HCT116 (cell line): ENCODE data around the gene ATG14. TPM values are rescaled to one million over a fixed set of nuclear protein-coding genes. Genes with fewer than 3 reads are reported as not detected.

Experiments
- ATAC-seq: fragments of 200-7000 bp; cut with Tn5 transposase; 2 replicates; pipeline ENCODE4 v1.9.1; 2020; ENCODE audit warnings: mild to moderate bottlenecking, moderate library complexity
- BruUV-seq: library from RNA; stranded (reverse); fragments of 400-500 nt; replicated peaks from 2 replicates; lab custom pipeline; 2021; lab: Mats Ljungman, UMichigan
- CTCF ChIA-PET: fragments of 300-600 bp; sonication (Branson Sonifier 250); formaldehyde crosslinking; loops from one replicate; lab custom pipeline; 2021; ENCODE audit warnings: antibody characterized with exemption; lab: Charles Lee
- POLR2A ChIA-PET: fragments of 300-600, 350-600 bp; sonication (Branson Sonifier 250); formaldehyde crosslinking; loops from one replicate; lab custom pipeline; 2021; ENCODE audit warnings: antibody characterized with exemption; lab: Charles Lee
- RAD21 ChIA-PET, 2 experiments: fragments of 300-600 bp; sonication (Branson Sonifier 250); formaldehyde crosslinking; loops; one replicate each; lab custom pipeline; 2023; ENCODE audit warnings: low total read pairs in 2 of 2; ENCODE audit not compliant: uncharacterized antibody in 2 of 2, unreplicated experiment in 2 of 2, low non-redundant PET in 1 of 2; lab: Charles Lee
- DNase-seq: peaks from one replicate; pipeline ENCODE4 v3.0.0-alpha.2; 2010; ENCODE audit warnings: low read depth, low spot score
- H2AFZ ChIP-seq: fragments of 200-600 bp; shearing (Covaris generic), sonication (generic); 2 replicates; pipeline ENCODE4 v1.6.1; 2017; ENCODE audit warnings: low read depth, mixed run types, mixed read lengths, antibody characterized with exemption, low read length; ENCODE audit not compliant: poor library complexity, severe bottlenecking
- H3K27ac ChIP-seq: 2 replicates; pipeline ENCODE4 v1.5.1; 2012; ENCODE audit warnings: low read depth, low read length
- H3K27me3 ChIP-seq: fragments of 200-600 bp; sonication (generic); 2 replicates; pipeline ENCODE4 v1.6.1; 2016; ENCODE audit warnings: mixed run types, low read length, mixed read lengths; ENCODE audit not compliant: insufficient read depth
- H3K36me3 ChIP-seq, 2 experiments: fragments of 200-500 bp in 1 of 2; fragments of 200-600 bp in 1 of 2; sonication (Bioruptor generic) in 1 of 2; sonication (generic) in 1 of 2; 2 replicates each; pipeline versions ENCODE4 v1.5.1 to v1.6.1; 2014 to 2016; ENCODE audit warnings: low read length in 2 of 2, inconsistent platforms in 1 of 2, mixed read lengths in 1 of 2, mixed run types in 1 of 2; ENCODE audit not compliant: insufficient read depth in 2 of 2, control insufficient read depth in 1 of 2
- H3K4me1 ChIP-seq, 2 experiments: fragments of 200-600 bp in 1 of 2; sonication (generic) in 1 of 2; 2 replicates each; pipeline versions ENCODE4 v1.5.1 to v1.6.1; 2012 to 2017; ENCODE audit warnings: low read length in 2 of 2, inconsistent platforms in 1 of 2, mild to moderate bottlenecking in 1 of 2, mixed read lengths in 1 of 2, mixed run types in 1 of 2, moderate library complexity in 1 of 2; ENCODE audit not compliant: insufficient read depth in 2 of 2, control insufficient read depth in 1 of 2
- H3K4me2 ChIP-seq: fragments of 200-600 bp; sonication (generic); 2 replicates; pipeline ENCODE4 v1.6.1; 2017; ENCODE audit warnings: mixed run types, low read length, mixed read lengths
- H3K4me3 ChIP-seq, 2 experiments: fragments of 200-600 bp in 1 of 2; sonication (generic) in 1 of 2; replicated peaks in 1 of 2; 2 replicates each; pipeline ENCODE4 v1.5.1; 2011 to 2016; ENCODE audit warnings: low read length in 2 of 2, control low read depth in 1 of 2, low read depth in 1 of 2, mild to moderate bottlenecking in 1 of 2, mixed read lengths in 1 of 2, mixed run types in 1 of 2
- H3K79me2 ChIP-seq: fragments of 200-600 bp; sonication (generic); 2 replicates; pipeline ENCODE4 v1.6.1; 2017; ENCODE audit warnings: mild to moderate bottlenecking, mixed run types, low read length, moderate library complexity, mixed read lengths; ENCODE audit not compliant: insufficient read depth
- H3K9ac ChIP-seq: fragments of 200-600 bp; sonication (generic); 2 replicates; pipeline ENCODE4 v1.6.1; 2016; ENCODE audit warnings: low read length, mixed read lengths
- H3K9me2 ChIP-seq: fragments of 200-600 bp; sonication (generic), shearing (Covaris generic); 2 replicates; pipeline ENCODE4 v1.6.1; 2017; ENCODE audit warnings: mixed run types, mild to moderate bottlenecking, moderate library complexity; ENCODE audit not compliant: insufficient read depth
- H3K9me3 ChIP-seq, 2 experiments: fragments of 200-500 bp in 1 of 2; fragments of 200-600 bp in 1 of 2; sonication (Bioruptor generic) in 1 of 2; sonication (generic) in 1 of 2; 2 replicates each; pipeline ENCODE4 v1.6.1; 2014 to 2017; ENCODE audit warnings: low read length in 2 of 2, mixed read lengths in 2 of 2, inconsistent platforms in 1 of 2, low read depth in 1 of 2, mild to moderate bottlenecking in 1 of 2, mixed run types in 1 of 2, moderate library complexity in 1 of 2; ENCODE audit not compliant: control insufficient read depth in 1 of 2, insufficient read depth in 1 of 2
- H4K20me1 ChIP-seq: fragments of 200-600 bp; sonication (generic), shearing (Covaris generic); 2 replicates; pipeline ENCODE4 v1.6.1; 2017; ENCODE audit warnings: mixed run types, mild to moderate bottlenecking, moderate library complexity; ENCODE audit not compliant: insufficient read depth
- CBX3 ChIP-seq: IDR thresholded peaks from 2 replicates; pipeline ENCODE4 v1.6.1; 2012; ENCODE audit warnings: low read depth
- EGR1 ChIP-seq: IDR thresholded peaks from 2 replicates; pipeline ENCODE4 v1.6.1; 2012; ENCODE audit warnings: low read depth
- ELF1 ChIP-seq: IDR thresholded peaks from 2 replicates; pipeline ENCODE4 v1.6.1; 2012; ENCODE audit warnings: low read depth, borderline replicate concordance
- EZH2 ChIP-seq: fragments of 200-600 bp; sonication (generic); IDR thresholded peaks from 2 replicates; pipeline ENCODE4 v1.6.1; 2017; ENCODE audit warnings: antibody characterized with exemption, mixed run types
- FOSL1 ChIP-seq: IDR thresholded peaks from 2 replicates; pipeline ENCODE4 v1.6.1; 2012; ENCODE audit warnings: low read depth
- JUND ChIP-seq: IDR thresholded peaks from 2 replicates; pipeline ENCODE4 v1.6.1; 2012
- POLR2A ChIP-seq: IDR thresholded peaks from 2 replicates; pipeline ENCODE4 v1.7.0; 2011; ENCODE audit warnings: borderline replicate concordance; ENCODE audit not compliant: insufficient read depth, insufficient read length; ENCODE audit errors: extremely low read depth
- REST ChIP-seq: IDR thresholded peaks from 2 replicates; pipeline ENCODE4 v1.6.1; 2012; ENCODE audit warnings: low read depth
- SP1 ChIP-seq: IDR thresholded peaks from 2 replicates; pipeline ENCODE4 v1.6.1; 2012; ENCODE audit warnings: low read depth
- SRF ChIP-seq: IDR thresholded peaks from 2 replicates; pipeline ENCODE4 v1.6.1; 2012; ENCODE audit warnings: low read depth
- YY1 ChIP-seq: IDR thresholded peaks from 2 replicates; pipeline ENCODE4 v1.6.1; 2011; ENCODE audit warnings: low read length, low read depth, moderate library complexity, mild to moderate bottlenecking; ENCODE audit not compliant: insufficient replicate concordance; ENCODE audit errors: extremely low read depth
- ZBTB33 ChIP-seq: IDR thresholded peaks from 2 replicates; pipeline ENCODE4 v1.6.1; 2011; ENCODE audit warnings: mild to moderate bottlenecking, low read length, moderate library complexity; ENCODE audit not compliant: insufficient replicate concordance; ENCODE audit errors: extremely low read depth
- ZFX ChIP-seq: fragments of 450-650 bp; IDR thresholded peaks from 2 replicates; pipeline ENCODE4 v1.6.1; 2017
- intact Hi-C: fragments of 100-400 bp; cut with micrococcal nuclease; formaldehyde crosslinking; loops from 2 replicates; pipeline ENCODE4 v1.10.0; 2022
- total RNA-seq: library from RNA; stranded (reverse); gene quantifications from one replicate; pipeline ENCODE4 v1.2.1, GENCODE V29; 2021; ENCODE audit not compliant: unreplicated experiment
- TF ChIP-seq, protein P1 (sequence below): IDR thresholded peaks from 2 replicates; pipeline ENCODE4 v1.6.1; 2012

The ATG14 gene
- total RNA-seq, 1 experiment from 2014 or later: 9.9 TPM

- no peak for TF ChIP-seq EZH2
- TF ChIP-seq EGR1: no peak
- no peak for TF ChIP-seq CBX3
- no peak for TF ChIP-seq YY1
- TF ChIP-seq FOSL1: no peak
- TF ChIP-seq SP1: no peak
- no peak for TF ChIP-seq ELF1
- no peak for TF ChIP-seq JUND
- no peak for TF ChIP-seq ZBTB33
- no peak for TF ChIP-seq SRF
- no peak for TF ChIP-seq ZFX
- no peak for TF ChIP-seq POLR2A
- TF ChIP-seq, protein P1, sequence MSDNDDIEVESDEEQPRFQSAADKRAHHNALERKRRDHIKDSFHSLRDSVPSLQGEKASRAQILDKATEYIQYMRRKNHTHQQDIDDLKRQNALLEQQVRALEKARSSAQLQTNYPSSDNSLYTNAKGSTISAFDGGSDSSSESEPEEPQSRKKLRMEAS: no peak
These were observed 38.8 kb downstream of the ATG14 start (continued) for GRCh38 chr14:55372825-55373224.

DNA sequence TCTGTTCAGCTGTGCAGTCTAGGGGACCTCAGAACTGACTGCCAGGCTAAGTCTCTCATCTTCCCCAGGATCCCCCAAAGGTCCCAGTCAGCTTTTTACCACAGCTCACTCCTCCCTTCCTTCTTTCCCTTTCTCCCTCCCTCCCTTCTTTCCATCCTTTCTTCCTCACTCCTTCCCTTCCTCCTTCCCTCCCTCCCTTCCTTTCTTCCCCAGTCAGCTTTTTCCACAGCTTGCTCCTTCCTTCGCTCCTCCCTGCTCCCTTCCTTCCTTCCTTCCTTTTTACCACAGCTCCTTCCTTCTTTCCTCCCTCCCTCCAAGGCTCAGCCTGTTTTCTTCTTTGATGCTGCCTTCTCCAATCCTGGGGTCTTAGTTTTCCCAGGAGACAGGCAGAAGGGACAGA, 39.2 kb downstream of the ATG14 start:
- H3K27me3 ChIP-seq: no peaks in the 10 kb centered on the region
- DNase-seq (no peak), ATAC-seq (no peak)
- no peak overlapping the region for H3K27ac ChIP-seq
- no peak overlapping the region for H3K4me2 ChIP-seq
- H3K36me3 ChIP-seq: peaks cover 3 to 7% of the 10 kb centered on the region in 2 experiments; a peak in 1 of 4 replicates
- BruUV-seq: no TSS peak
- POLR2A ChIA-PET: no interaction called here
- no peaks in the 10 kb centered on the region for H4K20me1 ChIP-seq
- no peak for TF ChIP-seq REST
- no peak overlapping the region for H2AFZ ChIP-seq
- H3K4me1 ChIP-seq: peaks cover 0 to 8% of the 10 kb centered on the region in 2 experiments; a peak in 2 of 4 replicates
- H3K9me2 ChIP-seq: no peaks in the 10 kb centered on the region
- CTCF ChIA-PET: no interaction called here
- intact Hi-C loops: no loop called here
- H3K4me3 ChIP-seq: no peak overlapping the region
- H3K79me2 ChIP-seq: no peaks in the 10 kb centered on the region
- RAD21 ChIA-PET: no interaction called here
- no peak overlapping the region for H3K9ac ChIP-seq
- no peaks in the 10 kb centered on the region for H3K9me3 ChIP-seq
